ENCODE data around the gene TBX18. TPM values are rescaled to one million over a fixed set of nuclear protein-coding genes. Genes with fewer than 3 reads are reported as not detected.

Gene TBX18
- total and polyA plus RNA-seq, 9 of the 15 experiments (the other 6 are each of a cell fraction or from before 2014, with no cell fraction given): 4.0 to 36.1 (median 20.7) TPM

- no peak for DNase-seq (ENCODE audit: extremely low read depth in 1 of 4, low spot score in 3 of 4)
- Histone ChIP-seq H3K27me3 (ENCODE audit: control insufficient read depth in 2 of 2, insufficient read depth in 2 of 2, low read length in 2 of 2) (peaks cover 0 to 4% of the 10 kb centered on the region in 2 experiments; a peak in 1 of 5 replicates), H3K4me2 (ENCODE audit: insufficient read depth, low read length) (no peak overlapping the region), H3K4me1 (replicated peaks in 1 of 2; ENCODE audit: control insufficient read depth in 2 of 2, insufficient read depth in 2 of 2, low read length in 2 of 2) (peaks cover 0 to 18% of the 10 kb centered on the region in 2 experiments; a peak in 2 of 5 replicates), H3K36me3 (ENCODE audit: control insufficient read depth, insufficient read depth, low read length) (no peaks in the 10 kb centered on the region), H3K9me1 (ENCODE audit: control insufficient read depth, insufficient read depth, low read length) (no peaks in the 10 kb centered on the region), H3K9me3 (replicated peaks; ENCODE audit: control insufficient read depth, insufficient read depth, low read depth, low read length) (no peaks in the 10 kb centered on the region), H4K20me1 (replicated peaks; ENCODE audit: control insufficient read depth, insufficient read depth, low read length) (no peaks in the 10 kb centered on the region), H2AFZ (ENCODE audit: low read depth, low read length) (no peak overlapping the region), H3K4me3 (no peak overlapping the region), H3K79me2 (ENCODE audit: control insufficient read depth, insufficient read depth, low read length) (no peaks in the 10 kb centered on the region), H3K9ac (ENCODE audit: insufficient read depth in 1 of 2, low read depth in 2 of 2, low read length in 2 of 2) (no peak overlapping the region), H3K27ac (ENCODE audit: extremely low read depth, low read depth, low read length) (no peak overlapping the region)
- intact Hi-C loops (cut with micrococcal nuclease) (no loop called here), in situ Hi-C loops (cut with MboI) (no loop called here)
- ChIA-PET POLR2A (no interaction called here), CTCF (ENCODE audit: low intra/inter-chr PET ratio) (no interaction called here)
- peak; percentile 26; the same call in 1 of the 3 replicates for ATAC-seq
- no TSS peak for BruUV-seq (replicated peaks)
- FAIRE-seq: no peak
- TF ChIP-seq CEBPG (CRISPR knock-in tag; IDR thresholded peaks at IDR 0.05): no peak
- 0 out of 4 replicates have a peak, but pooled peaks of 1 of the 2 experiments have one; percentile 18 for TF ChIP-seq CEBPG (tag; conservative IDR thresholded peaks at IDR 0.05 in 1 of 2, IDR thresholded peaks at IDR 0.05 in 1 of 2)
- no peak for TF ChIP-seq POLR3G (IDR thresholded peaks at IDR 0.05; ENCODE audit: extremely low read depth, insufficient read length, insufficient replicate concordance)
- TF ChIP-seq CBFA2T3 (IDR thresholded peaks at IDR 0.05): peak; percentile 26; the same call in 1 of the 2 replicates
- TF ChIP-seq, protein P1, sequence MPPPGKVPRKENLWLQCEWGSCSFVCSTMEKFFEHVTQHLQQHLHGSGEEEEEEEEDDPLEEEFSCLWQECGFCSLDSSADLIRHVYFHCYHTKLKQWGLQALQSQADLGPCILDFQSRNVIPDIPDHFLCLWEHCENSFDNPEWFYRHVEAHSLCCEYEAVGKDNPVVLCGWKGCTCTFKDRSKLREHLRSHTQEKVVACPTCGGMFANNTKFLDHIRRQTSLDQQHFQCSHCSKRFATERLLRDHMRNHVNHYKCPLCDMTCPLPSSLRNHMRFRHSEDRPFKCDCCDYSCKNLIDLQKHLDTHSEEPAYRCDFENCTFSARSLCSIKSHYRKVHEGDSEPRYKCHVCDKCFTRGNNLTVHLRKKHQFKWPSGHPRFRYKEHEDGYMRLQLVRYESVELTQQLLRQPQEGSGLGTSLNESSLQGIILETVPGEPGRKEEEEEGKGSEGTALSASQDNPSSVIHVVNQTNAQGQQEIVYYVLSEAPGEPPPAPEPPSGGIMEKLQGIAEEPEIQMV (tag; conservative IDR thresholded peaks at IDR 0.05; ENCODE audit: low read depth): no peak
- TF ChIP-seq BRD4 (IDR thresholded peaks at IDR 0.05): no peak
- TF ChIP-seq CEBPB (tag; IDR thresholded peaks at IDR 0.05): peak; percentile 69
- TF ChIP-seq KLF1 (tag; IDR thresholded peaks at IDR 0.05): no peak
- TF ChIP-seq ETV1 (tag; conservative IDR thresholded peaks at IDR 0.05; ENCODE audit: low read depth): no peak
- TF ChIP-seq ZBTB40 (IDR thresholded peaks at IDR 0.05): no peak
- TF ChIP-seq ZBTB40 (CRISPR knock-in tag; IDR thresholded peaks at IDR 0.05): no peak
- TF ChIP-seq PRPF4 (IDR thresholded peaks at IDR 0.05; ENCODE audit: insufficient read depth, low read depth, low read length, poor library complexity, severe bottlenecking): no peak
Measured at GRCh38 chr6:84789170-84789569, 24.8 kb upstream of the TBX18 start.
